GM23338 (cell line): ENCODE measurements around the gene SLC19A2. TPM values are rescaled to one million over a fixed set of nuclear protein-coding genes. Genes with fewer than 3 reads are reported as not detected.

Experiments
- ATAC-seq: fragments of 200-7000 bp; cut with Tn5 transposase; 3 replicates; pipeline ENCODE4 v1.9.1; 2020
- DNase-seq: peaks from one replicate; pipeline ENCODE4 v3.0.0-alpha.2; 2015; ENCODE audit warnings: low spot score
- H2AFZ ChIP-seq: fragments of 200-600 bp; sonication (generic); 2 replicates; pipeline ENCODE4 v1.8.0; 2016; ENCODE audit warnings: antibody characterized with exemption, mild to moderate bottlenecking, moderate library complexity
- H3F3A ChIP-seq: fragments of 200-600 bp; sonication (generic); replicated peaks from 2 replicates; pipeline ENCODE4 v1.8.0; 2017; ENCODE audit warnings: antibody characterized with exemption, mixed run types, low read depth
- H3K27ac ChIP-seq: fragments of 200-600 bp; sonication (generic); 2 replicates; pipeline ENCODE4 v1.6.1; 2016; ENCODE audit warnings: low read depth
- H3K27me3 ChIP-seq: fragments of 200-600 bp; sonication (generic); 2 replicates; pipeline ENCODE4 v1.8.0; 2016; ENCODE audit warnings: mild to moderate bottlenecking, mixed run types, moderate library complexity; ENCODE audit not compliant: insufficient read depth
- H3K36me3 ChIP-seq: fragments of 200-600 bp; sonication (generic); 2 replicates; pipeline ENCODE4 v1.8.0; 2016; ENCODE audit warnings: mild to moderate bottlenecking; ENCODE audit not compliant: insufficient read depth
- H3K4me1 ChIP-seq: fragments of 200-600 bp; sonication (generic); 2 replicates; pipeline ENCODE4 v1.8.0; 2016; ENCODE audit warnings: mild to moderate bottlenecking, moderate library complexity; ENCODE audit not compliant: insufficient read depth
- H3K4me2 ChIP-seq: fragments of 200-600 bp; sonication (generic); 2 replicates; pipeline ENCODE4 v1.7.1; 2017; ENCODE audit warnings: mixed run types
- H3K4me3 ChIP-seq: fragments of 200-600 bp; sonication (generic); 2 replicates; pipeline ENCODE4 v1.6.1; 2016; ENCODE audit warnings: mixed run types
- H3K79me2 ChIP-seq: fragments of 200-600 bp; sonication (generic); replicated peaks from 2 replicates; pipeline ENCODE4 v1.8.0; 2017; ENCODE audit warnings: mild to moderate bottlenecking; ENCODE audit not compliant: insufficient read depth
- H3K9me2 ChIP-seq: fragments of 200-600 bp; sonication (generic); 2 replicates; pipeline ENCODE4 v1.8.0; 2017; ENCODE audit not compliant: insufficient read depth
- H4K20me1 ChIP-seq: fragments of 200-600 bp; sonication (generic); replicated peaks from 2 replicates; pipeline ENCODE4 v1.8.0; 2017; ENCODE audit warnings: mild to moderate bottlenecking; ENCODE audit not compliant: insufficient read depth
- H3K27ac Mint-ChIP-seq: 2 replicates; pipeline ENCODE4 v1.8.0; 2020; ENCODE audit warnings: inconsistent platforms, mild to moderate bottlenecking, moderate library complexity, mixed read lengths
- H3K27me3 Mint-ChIP-seq: 3 replicates; pipeline ENCODE4 v1.8.0; 2022; ENCODE audit warnings: low read depth, mild to moderate bottlenecking, moderate library complexity, mixed read lengths, inconsistent platforms; ENCODE audit not compliant: insufficient read depth, poor library complexity
- H3K36me3 Mint-ChIP-seq: 3 replicates; pipeline ENCODE4 v1.8.0; 2021; ENCODE audit warnings: low read depth, mild to moderate bottlenecking, inconsistent platforms, moderate library complexity, mixed read lengths
- H3K4me1 Mint-ChIP-seq: 3 replicates; pipeline ENCODE4 v1.8.0; 2020; ENCODE audit warnings: mild to moderate bottlenecking, inconsistent platforms, mixed read lengths
- H3K4me3 Mint-ChIP-seq: 3 replicates; pipeline ENCODE4 v1.8.0; 2021; ENCODE audit warnings: moderate library complexity, mild to moderate bottlenecking, inconsistent platforms, mixed read lengths
- H3K9me3 Mint-ChIP-seq: 3 replicates; pipeline ENCODE4 v1.8.0; 2020; ENCODE audit warnings: moderate library complexity, mild to moderate bottlenecking, inconsistent platforms, mixed read lengths
- CREB1 ChIP-seq: fragments of 250-450 bp; sonication (Bioruptor Pico); IDR thresholded peaks from 2 replicates; pipeline ENCODE4 v1.5.0; 2020; ENCODE audit warnings: low read depth, mild to moderate bottlenecking, moderate library complexity
- EZH2 ChIP-seq: fragments of 200-600 bp; sonication (generic); IDR thresholded peaks from one replicate; pipeline ENCODE4 v1.8.0; 2017; ENCODE audit warnings: antibody characterized with exemption, mild to moderate bottlenecking, low read depth; ENCODE audit not compliant: unreplicated experiment
- EZH2phosphoT487 ChIP-seq: fragments of 200-600 bp; sonication (generic); IDR thresholded peaks from one replicate; pipeline ENCODE4 v1.8.1; 2018; ENCODE audit warnings: antibody characterized with exemption; ENCODE audit not compliant: unreplicated experiment
- NANOG ChIP-seq: IDR thresholded peaks from 2 replicates; pipeline ENCODE4 v1.6.1; 2016; ENCODE audit warnings: antibody characterized with exemption, borderline replicate concordance
- POLR2AphosphoS5 ChIP-seq: IDR thresholded peaks from 2 replicates; pipeline ENCODE4 v1.6.1; 2016; ENCODE audit warnings: antibody characterized with exemption, low read depth
- ZNF331 ChIP-seq: fragments of 250-450 bp; sonication (Bioruptor Pico); IDR thresholded peaks from 2 replicates; pipeline ENCODE4 v1.5.0; 2020; ENCODE audit warnings: low read depth, mild to moderate bottlenecking, moderate library complexity
- polyA plus RNA-seq: library from polyadenylated mRNA; unstranded; fragments of >200 nt; fragmentation: Nextera tagmentation; extraction: Ambion mirVana; gene quantifications from 2 replicates; pipeline ENCODE4 v1.2.1, GENCODE V29; 2016
- total RNA-seq: library from RNA; depleted of rRNA; stranded (reverse); fragments of >200 nt; shearing (Covaris generic); gene quantifications from 2 replicates; pipeline ENCODE4 v1.2.3, GENCODE V29; 2014
- TF ChIP-seq, protein P1 (sequence below): IDR thresholded peaks from one replicate; pipeline ENCODE4 v1.6.1; 2018; ENCODE audit warnings: antibody characterized with exemption; ENCODE audit not compliant: unreplicated experiment
- TF ChIP-seq, protein P2 (sequence below), 2 experiments: fragments of 200-600 bp in 1 of 2; sonication (generic) in 1 of 2; conservative IDR thresholded peaks; 2 replicates each; pipeline versions ENCODE4 v1.5.1 to v1.6.1; 2016 to 2017; ENCODE audit warnings: antibody characterized with exemption in 2 of 2, low read depth in 2 of 2, mild to moderate bottlenecking in 2 of 2, moderate library complexity in 1 of 2

SLC19A2 gene
- total and polyA plus RNA-seq, 2 experiments from 2014 or later = 11.1 to 39.1 TPM

DNA sequence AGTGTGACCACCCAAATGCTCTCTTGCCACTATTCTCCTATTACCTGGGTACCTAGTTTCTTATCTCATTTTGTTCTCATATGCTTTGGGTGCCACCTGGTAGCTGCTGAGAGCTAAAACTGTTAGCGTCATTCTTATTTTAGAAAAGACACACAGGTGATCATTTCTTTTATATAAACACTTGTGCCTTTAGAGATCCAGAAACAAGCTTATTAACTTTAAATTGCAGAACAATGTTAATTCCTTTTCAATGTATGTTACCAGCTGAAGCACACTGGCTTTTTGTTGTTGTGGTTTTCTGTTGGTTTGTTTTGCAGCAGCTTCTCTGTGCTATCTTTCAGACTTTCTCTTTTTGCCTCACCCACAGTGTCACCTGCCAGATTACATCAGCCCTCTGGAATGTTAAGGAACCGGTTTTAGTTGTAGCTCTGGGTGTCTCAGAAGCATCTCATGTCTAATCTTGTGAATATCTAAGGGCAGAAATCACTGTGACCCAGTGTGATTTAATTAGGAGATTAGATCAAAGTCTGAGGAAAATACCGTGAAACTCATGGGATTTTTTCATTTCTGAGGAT, 43.4 kb upstream of the SLC19A2 start (continued):
- TF ChIP-seq, protein P1, sequence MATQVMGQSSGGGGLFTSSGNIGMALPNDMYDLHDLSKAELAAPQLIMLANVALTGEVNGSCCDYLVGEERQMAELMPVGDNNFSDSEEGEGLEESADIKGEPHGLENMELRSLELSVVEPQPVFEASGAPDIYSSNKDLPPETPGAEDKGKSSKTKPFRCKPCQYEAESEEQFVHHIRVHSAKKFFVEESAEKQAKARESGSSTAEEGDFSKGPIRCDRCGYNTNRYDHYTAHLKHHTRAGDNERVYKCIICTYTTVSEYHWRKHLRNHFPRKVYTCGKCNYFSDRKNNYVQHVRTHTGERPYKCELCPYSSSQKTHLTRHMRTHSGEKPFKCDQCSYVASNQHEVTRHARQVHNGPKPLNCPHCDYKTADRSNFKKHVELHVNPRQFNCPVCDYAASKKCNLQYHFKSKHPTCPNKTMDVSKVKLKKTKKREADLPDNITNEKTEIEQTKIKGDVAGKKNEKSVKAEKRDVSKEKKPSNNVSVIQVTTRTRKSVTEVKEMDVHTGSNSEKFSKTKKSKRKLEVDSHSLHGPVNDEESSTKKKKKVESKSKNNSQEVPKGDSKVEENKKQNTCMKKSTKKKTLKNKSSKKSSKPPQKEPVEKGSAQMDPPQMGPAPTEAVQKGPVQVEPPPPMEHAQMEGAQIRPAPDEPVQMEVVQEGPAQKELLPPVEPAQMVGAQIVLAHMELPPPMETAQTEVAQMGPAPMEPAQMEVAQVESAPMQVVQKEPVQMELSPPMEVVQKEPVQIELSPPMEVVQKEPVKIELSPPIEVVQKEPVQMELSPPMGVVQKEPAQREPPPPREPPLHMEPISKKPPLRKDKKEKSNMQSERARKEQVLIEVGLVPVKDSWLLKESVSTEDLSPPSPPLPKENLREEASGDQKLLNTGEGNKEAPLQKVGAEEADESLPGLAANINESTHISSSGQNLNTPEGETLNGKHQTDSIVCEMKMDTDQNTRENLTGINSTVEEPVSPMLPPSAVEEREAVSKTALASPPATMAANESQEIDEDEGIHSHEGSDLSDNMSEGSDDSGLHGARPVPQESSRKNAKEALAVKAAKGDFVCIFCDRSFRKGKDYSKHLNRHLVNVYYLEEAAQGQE = no peak
- no peak for TF ChIP-seq POLR2AphosphoS5
- no peak for TF ChIP-seq CREB1 (CRISPR knock-in tag)
- TF ChIP-seq ZNF331 = no peak

DNA sequence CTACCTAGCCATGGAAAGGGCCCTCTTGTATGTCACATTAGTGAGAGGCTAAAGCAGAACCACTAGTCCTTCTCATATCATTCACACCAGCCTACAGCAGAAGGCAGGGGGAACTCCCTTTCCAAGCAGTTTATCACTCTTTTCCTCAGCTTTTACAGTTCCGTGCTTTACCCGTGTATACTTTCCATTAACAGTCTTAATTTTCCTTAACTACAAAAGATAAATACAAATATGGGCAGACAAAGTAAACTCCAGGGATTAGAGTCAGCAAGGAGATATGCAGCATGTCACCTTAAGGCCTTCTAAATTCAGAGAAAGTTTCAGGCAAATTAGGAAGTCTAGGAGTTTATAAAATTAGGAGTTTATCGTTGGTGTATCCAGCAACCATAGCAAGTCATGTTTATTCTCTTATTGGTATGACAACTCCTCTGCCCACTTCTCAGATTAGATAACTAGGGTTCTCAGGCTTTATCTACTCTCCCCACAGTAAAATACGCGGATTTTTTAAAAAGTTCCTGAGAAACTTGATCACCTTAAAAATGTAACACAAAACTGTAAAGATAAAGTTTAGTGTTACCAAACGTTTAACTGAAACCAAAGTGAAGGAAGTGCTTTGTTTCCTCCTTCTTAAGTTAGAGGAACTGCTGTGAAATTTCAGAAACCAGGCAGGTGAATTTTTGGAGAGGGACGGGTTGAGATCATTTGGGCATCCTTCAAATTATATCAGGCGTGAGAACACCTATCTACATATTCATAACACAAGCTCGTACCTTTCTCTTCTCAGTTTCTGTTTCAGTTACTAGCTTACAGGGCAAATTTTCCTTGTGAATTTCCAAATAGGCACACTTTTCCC, 42.7 kb upstream of the SLC19A2 start:
- peak overlapping the region; percentile 48; the same call in 1 of the 2 replicates for H3K27ac ChIP-seq
- Mint-ChIP-seq H3K4me3 (peak overlapping the region; percentile 51), H3K36me3 (no peaks in the 10 kb centered on the region), H3K9me3 (no peaks in the 10 kb centered on the region; the same call in 2 of the 3 replicates), H3K27ac (peak overlapping the region; percentile 97), H3K27me3 (no peaks in the 10 kb centered on the region), H3K4me1 (peaks cover 43% of the 10 kb centered on the region)
- peak; percentile 10 for DNase-seq
- TF ChIP-seq ZNF331 = no peak
- TF ChIP-seq, protein P1 = no peak
- no peak for TF ChIP-seq NANOG
- no peak for TF ChIP-seq EZH2
- no peak for TF ChIP-seq EZH2phosphoT487
- TF ChIP-seq, protein P2, sequence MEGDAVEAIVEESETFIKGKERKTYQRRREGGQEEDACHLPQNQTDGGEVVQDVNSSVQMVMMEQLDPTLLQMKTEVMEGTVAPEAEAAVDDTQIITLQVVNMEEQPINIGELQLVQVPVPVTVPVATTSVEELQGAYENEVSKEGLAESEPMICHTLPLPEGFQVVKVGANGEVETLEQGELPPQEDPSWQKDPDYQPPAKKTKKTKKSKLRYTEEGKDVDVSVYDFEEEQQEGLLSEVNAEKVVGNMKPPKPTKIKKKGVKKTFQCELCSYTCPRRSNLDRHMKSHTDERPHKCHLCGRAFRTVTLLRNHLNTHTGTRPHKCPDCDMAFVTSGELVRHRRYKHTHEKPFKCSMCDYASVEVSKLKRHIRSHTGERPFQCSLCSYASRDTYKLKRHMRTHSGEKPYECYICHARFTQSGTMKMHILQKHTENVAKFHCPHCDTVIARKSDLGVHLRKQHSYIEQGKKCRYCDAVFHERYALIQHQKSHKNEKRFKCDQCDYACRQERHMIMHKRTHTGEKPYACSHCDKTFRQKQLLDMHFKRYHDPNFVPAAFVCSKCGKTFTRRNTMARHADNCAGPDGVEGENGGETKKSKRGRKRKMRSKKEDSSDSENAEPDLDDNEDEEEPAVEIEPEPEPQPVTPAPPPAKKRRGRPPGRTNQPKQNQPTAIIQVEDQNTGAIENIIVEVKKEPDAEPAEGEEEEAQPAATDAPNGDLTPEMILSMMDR (conservative IDR thresholded peaks at IDR 0.05; ENCODE audit: low read depth in 2 of 2) = no peak
- H3F3A ChIP-seq = no peaks in the 10 kb centered on the region
- H3K4me1 ChIP-seq = peaks cover 20% of the 10 kb centered on the region; the same call in 1 of the 2 replicates
- H4K20me1 ChIP-seq = no peaks in the 10 kb centered on the region
- H3K36me3 ChIP-seq = no peaks in the 10 kb centered on the region
- no peak overlapping the region for H2AFZ ChIP-seq
- H3K27me3 ChIP-seq = no peaks in the 10 kb centered on the region
- 0 out of 2 replicates have a peak overlapping the region, but pooled peaks have one; percentile 8 for H3K4me3 ChIP-seq
- no peaks in the 10 kb centered on the region for H3K79me2 ChIP-seq
- ATAC-seq = no peak
- H3K4me2 ChIP-seq = peak overlapping the region; percentile 31
- H3K9me2 ChIP-seq = no peaks in the 10 kb centered on the region
